DOHH2 (cell line): ENCODE data around the gene MAP4K4.

Experiments used
- H3F3A ChIP-seq: fragments of 200-600 bp; sonication (generic), shearing (Covaris generic); 2 replicates; pipeline ENCODE4 v1.6.0; 2016; ENCODE audit warnings: antibody characterized with exemption, mild to moderate bottlenecking; ENCODE audit not compliant: control insufficient read depth, insufficient read depth
- H3K27ac ChIP-seq: fragments of 200-600 bp; sonication (generic); 2 replicates; pipeline ENCODE4 v1.5.1; 2014; ENCODE audit warnings: low read depth, mild to moderate bottlenecking, low read length, moderate library complexity
- H3K27me3 ChIP-seq: fragments of 200-600 bp; sonication (generic); 2 replicates; pipeline ENCODE4 v1.6.1; 2014; ENCODE audit warnings: mild to moderate bottlenecking, low read length, mixed read lengths; ENCODE audit not compliant: control insufficient read depth
- H3K36me3 ChIP-seq: fragments of 200-600 bp; sonication (generic); 2 replicates; pipeline ENCODE4 v1.6.1; 2014; ENCODE audit warnings: mild to moderate bottlenecking, low read length, moderate library complexity, mixed read lengths; ENCODE audit not compliant: control insufficient read depth
- H3K4me1 ChIP-seq: fragments of 200-600 bp; sonication (generic); 2 replicates; pipeline ENCODE4 v1.6.1; 2014; ENCODE audit warnings: mild to moderate bottlenecking, low read length, mixed read lengths; ENCODE audit not compliant: control insufficient read depth
- H3K4me2 ChIP-seq: fragments of 200-600 bp; sonication (generic); 2 replicates; pipeline ENCODE4 v1.6.0; 2014; ENCODE audit warnings: mild to moderate bottlenecking, low read length, moderate library complexity
- H3K4me3 ChIP-seq: fragments of 200-600 bp; sonication (generic); 2 replicates; pipeline ENCODE4 v1.5.1; 2014; ENCODE audit warnings: mild to moderate bottlenecking, low read length, mixed read lengths
- H3K79me2 ChIP-seq: fragments of 200-600 bp; sonication (generic); 2 replicates; pipeline ENCODE4 v1.6.1; 2014; ENCODE audit warnings: mild to moderate bottlenecking, low read length, mixed read lengths; ENCODE audit not compliant: control insufficient read depth
- H3K9me2 ChIP-seq: fragments of 200-600 bp; sonication (generic); replicated peaks from 2 replicates; pipeline ENCODE4 v1.6.1; 2014; ENCODE audit warnings: mild to moderate bottlenecking, low read length, mixed read lengths; ENCODE audit not compliant: control insufficient read depth
- H3K9me3 ChIP-seq: fragments of 200-600 bp; sonication (generic); 2 replicates; pipeline ENCODE4 v1.6.1; 2014; ENCODE audit warnings: antibody characterized with exemption, low read length, mixed read lengths; ENCODE audit not compliant: control insufficient read depth, insufficient read depth
- H4K20me1 ChIP-seq: fragments of 200-600 bp; sonication (generic); 2 replicates; pipeline ENCODE4 v1.6.0; 2014; ENCODE audit warnings: low read depth, mild to moderate bottlenecking, antibody characterized with exemption, low read length, moderate library complexity; ENCODE audit not compliant: control insufficient read depth, insufficient read depth
- CTCF ChIP-seq: fragments of 200-600 bp; sonication (generic); IDR thresholded peaks from one replicate; pipeline ENCODE4 v1.5.1; 2014; ENCODE audit warnings: antibody characterized with exemption, mild to moderate bottlenecking, low read depth, low read length; ENCODE audit not compliant: poor library complexity, severe bottlenecking
- EZH2phosphoT487 ChIP-seq: fragments of 200-600 bp; sonication (generic); IDR thresholded peaks from 2 replicates; pipeline ENCODE4 v1.6.1; 2017; ENCODE audit warnings: borderline replicate concordance, mild to moderate bottlenecking, antibody characterized with exemption, low read length, moderate library complexity, mixed read lengths

MAP4K4 gene

DNA sequence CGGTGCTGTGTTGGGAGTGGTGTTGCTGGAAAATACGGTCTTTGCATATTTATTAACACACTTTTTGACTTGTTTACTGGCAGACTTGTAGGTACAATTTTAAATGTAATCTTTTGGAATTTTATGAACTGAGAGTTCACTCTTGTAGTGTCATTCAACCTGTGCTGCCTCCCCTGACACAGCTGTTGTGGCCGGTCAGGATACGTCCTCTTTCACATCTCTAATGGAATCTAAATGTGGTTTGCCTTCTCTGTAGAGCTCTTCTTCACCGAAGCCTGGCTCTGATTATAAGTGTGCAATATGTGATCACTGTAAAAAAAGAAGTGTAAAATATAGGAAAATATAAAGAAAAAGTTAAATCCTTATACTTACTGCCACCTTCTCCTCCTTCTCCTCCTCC is 94.7 kb downstream of the MAP4K4 start:
- Histone ChIP-seq H3K79me2 (peaks cover 89% of the 10 kb centered on the region), H3K27me3 (no peaks in the 10 kb centered on the region), H3K4me3 (no peak overlapping the region), H4K20me1 (peaks cover 5% of the 10 kb centered on the region; the same call in 1 of the 2 replicates), H3K9me3 (no peaks in the 10 kb centered on the region), H3F3A (no peaks in the 10 kb centered on the region), H3K4me1 (0 out of 2 replicates have a peak, but pooled peaks cover 3% of the 10 kb centered on the region), H3K36me3 (peaks cover 23% of the 10 kb centered on the region), H3K9me2 (no peaks in the 10 kb centered on the region), H3K27ac (no peak overlapping the region), H3K4me2 (no peak overlapping the region)
- TF ChIP-seq EZH2phosphoT487 = no peak
- no peak for TF ChIP-seq CTCF

DNA sequence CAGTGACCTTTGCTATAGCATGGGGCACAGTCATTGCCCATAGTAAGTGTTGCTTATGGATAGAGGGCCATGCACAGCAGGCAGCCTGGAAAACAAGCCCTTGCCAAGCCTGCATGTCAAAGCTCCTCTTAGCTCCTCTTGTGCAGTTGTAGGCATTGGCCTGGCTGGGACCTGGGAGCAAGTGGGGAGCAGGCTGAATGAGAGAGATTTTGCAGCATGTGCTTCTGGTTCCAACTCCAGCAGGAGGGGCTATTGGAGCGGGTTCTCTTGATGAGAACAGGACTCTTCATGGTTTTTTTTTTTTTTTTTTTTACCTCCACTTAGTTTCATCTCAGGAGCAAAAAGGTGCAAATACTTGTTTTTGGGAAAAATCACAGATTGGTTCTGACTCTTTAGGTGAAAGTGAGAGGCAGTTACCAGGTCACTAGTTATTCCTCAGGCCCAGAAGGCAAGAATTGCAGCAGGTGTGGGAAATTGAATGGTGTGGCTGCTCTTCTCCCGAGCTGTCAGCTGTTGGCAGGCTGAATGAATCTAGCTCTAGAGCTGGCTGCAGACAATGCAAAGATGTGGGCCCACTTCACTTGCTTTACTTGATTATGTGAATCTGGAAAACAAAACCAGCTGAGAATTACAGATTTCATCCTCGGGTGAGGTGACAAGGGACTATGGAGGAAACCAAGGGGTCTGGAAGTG is 95.9 kb downstream of the MAP4K4 start:
- H3K9me3 ChIP-seq = no peaks in the 10 kb centered on the region
- TF ChIP-seq EZH2phosphoT487 (no peak), CTCF (no peak)
- no peak overlapping the region for H3K4me2 ChIP-seq
- H3K27ac ChIP-seq = no peak overlapping the region
- H3K79me2 ChIP-seq = peaks cover 84% of the 10 kb centered on the region
- 0 out of 2 replicates have a peak, but pooled peaks cover 3% of the 10 kb centered on the region for H3K4me1 ChIP-seq
- H3K9me2 ChIP-seq = no peaks in the 10 kb centered on the region
- no peak overlapping the region for H3K4me3 ChIP-seq
- peaks cover 5% of the 10 kb centered on the region; the same call in 1 of the 2 replicates for H4K20me1 ChIP-seq
- no peaks in the 10 kb centered on the region for H3F3A ChIP-seq
- H3K27me3 ChIP-seq = no peaks in the 10 kb centered on the region
- peaks cover 23% of the 10 kb centered on the region for H3K36me3 ChIP-seq

- TF ChIP-seq EZH2phosphoT487 (no peak), CTCF (no peak)
- Histone ChIP-seq H3K4me2 (no peak overlapping the region), H3K4me1 (0 out of 2 replicates have a peak, but pooled peaks cover 3% of the 10 kb centered on the region), H3F3A (no peaks in the 10 kb centered on the region), H4K20me1 (peaks cover 8% of the 10 kb centered on the region; the same call in 1 of the 2 replicates), H3K4me3 (no peak overlapping the region), H3K27ac (no peak overlapping the region), H3K27me3 (no peaks in the 10 kb centered on the region), H3K79me2 (peaks cover 84% of the 10 kb centered on the region), H3K36me3 (peaks cover 21% of the 10 kb centered on the region), H3K9me3 (no peaks in the 10 kb centered on the region), H3K9me2 (no peaks in the 10 kb centered on the region)
Measured at GRCh38 chr2:101794141-101794540, 96.6 kb downstream of the MAP4K4 start.
